ENCODE data around the gene PCDHGB4.

Gene PCDHGB4

GRCh38 chr5:141359790-141360426 is 27.6 kb upstream of the PCDHGB4 start, which contains the start of gene PCDHGB2:
Gene PCDHGB2, plus strand, starts transcription at chr5:141359994. Its CDS starts 142 bp downstream, at chr5:141360136.
- no peak within 1 kb of the TSS for H3K4me3 ChIP-seq (IDR thresholded peaks at IDR 0.05; ENCODE audit: insufficient read depth, low read depth, low read length)
- no peaks in the 10 kb centered on the region for H3K27me3 ChIP-seq (ENCODE audit: insufficient read depth, low read depth)
- H3K36me3 ChIP-seq (ENCODE audit: insufficient read depth), result no peaks in the 10 kb centered on the region
- H3K4me2 ChIP-seq, result no peak within 1 kb of the TSS
- H2AFZ ChIP-seq (ENCODE audit: low read depth), result no peak within 1 kb of the TSS
- TF ChIP-seq, protein P1, sequence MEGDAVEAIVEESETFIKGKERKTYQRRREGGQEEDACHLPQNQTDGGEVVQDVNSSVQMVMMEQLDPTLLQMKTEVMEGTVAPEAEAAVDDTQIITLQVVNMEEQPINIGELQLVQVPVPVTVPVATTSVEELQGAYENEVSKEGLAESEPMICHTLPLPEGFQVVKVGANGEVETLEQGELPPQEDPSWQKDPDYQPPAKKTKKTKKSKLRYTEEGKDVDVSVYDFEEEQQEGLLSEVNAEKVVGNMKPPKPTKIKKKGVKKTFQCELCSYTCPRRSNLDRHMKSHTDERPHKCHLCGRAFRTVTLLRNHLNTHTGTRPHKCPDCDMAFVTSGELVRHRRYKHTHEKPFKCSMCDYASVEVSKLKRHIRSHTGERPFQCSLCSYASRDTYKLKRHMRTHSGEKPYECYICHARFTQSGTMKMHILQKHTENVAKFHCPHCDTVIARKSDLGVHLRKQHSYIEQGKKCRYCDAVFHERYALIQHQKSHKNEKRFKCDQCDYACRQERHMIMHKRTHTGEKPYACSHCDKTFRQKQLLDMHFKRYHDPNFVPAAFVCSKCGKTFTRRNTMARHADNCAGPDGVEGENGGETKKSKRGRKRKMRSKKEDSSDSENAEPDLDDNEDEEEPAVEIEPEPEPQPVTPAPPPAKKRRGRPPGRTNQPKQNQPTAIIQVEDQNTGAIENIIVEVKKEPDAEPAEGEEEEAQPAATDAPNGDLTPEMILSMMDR (conservative IDR thresholded peaks at IDR 0.05; ENCODE audit: low read depth, low read length), result no peak
- no peaks in the 10 kb centered on the region for H3K79me2 ChIP-seq (ENCODE audit: insufficient read depth, low read depth)
- no peak within 1 kb of the TSS for H3K27ac ChIP-seq
- no peaks in the 10 kb centered on the region for H3K4me1 ChIP-seq (ENCODE audit: low read depth, poor library complexity, severe bottlenecking)
- no peak within 1 kb of the TSS for H3K9ac ChIP-seq
- H4K20me1 ChIP-seq (ENCODE audit: insufficient read depth), result no peaks in the 10 kb centered on the region

DNA sequence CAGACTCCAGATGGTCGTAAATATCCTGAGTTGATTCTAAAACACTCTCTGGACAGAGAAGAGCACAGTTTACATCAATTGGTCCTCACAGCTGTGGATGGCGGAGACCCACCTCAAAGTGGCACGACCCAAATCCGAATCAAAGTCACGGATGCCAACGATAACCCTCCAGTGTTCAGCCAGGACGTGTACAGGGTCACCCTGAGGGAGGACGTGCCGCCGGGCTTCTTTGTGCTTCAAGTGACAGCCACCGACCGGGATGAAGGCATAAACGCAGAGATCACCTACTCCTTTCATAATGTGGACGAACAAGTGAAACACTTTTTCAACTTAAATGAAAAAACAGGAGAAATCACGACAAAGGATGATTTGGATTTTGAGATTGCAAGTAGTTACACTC is 26.8 kb upstream of the PCDHGB4 start:
- no peak overlapping the region for H3K4me2 ChIP-seq
- TF ChIP-seq, protein P1 (conservative IDR thresholded peaks at IDR 0.05; ENCODE audit: low read depth, low read length), result no peak
- H3K4me3 ChIP-seq (IDR thresholded peaks at IDR 0.05; ENCODE audit: insufficient read depth, low read depth, low read length), result no peak overlapping the region

GRCh38 chr5:141362719-141363118 is 24.8 kb upstream of the PCDHGB4 start:
- Histone ChIP-seq H3K9ac (no peak overlapping the region), H4K20me1 (ENCODE audit: insufficient read depth) (no peaks in the 10 kb centered on the region), H3K4me2 (no peak overlapping the region), H2AFZ (ENCODE audit: low read depth) (no peak overlapping the region), H3K27me3 (ENCODE audit: insufficient read depth, low read depth) (no peaks in the 10 kb centered on the region), H3K4me1 (ENCODE audit: low read depth, poor library complexity, severe bottlenecking) (no peaks in the 10 kb centered on the region), H3K36me3 (ENCODE audit: insufficient read depth) (no peaks in the 10 kb centered on the region), H3K27ac (no peak overlapping the region), H3K79me2 (ENCODE audit: insufficient read depth, low read depth) (no peaks in the 10 kb centered on the region), H3K4me3 (IDR thresholded peaks at IDR 0.05; ENCODE audit: insufficient read depth, low read depth, low read length) (no peak overlapping the region)
- TF ChIP-seq, protein P1 (conservative IDR thresholded peaks at IDR 0.05; ENCODE audit: low read depth, low read length), result no peak

More for the DNA sequence above, 26.8 kb upstream of the PCDHGB4 start:
- H2AFZ ChIP-seq (ENCODE audit: low read depth), result no peak overlapping the region
- no peak overlapping the region for H3K27ac ChIP-seq
- no peaks in the 10 kb centered on the region for H3K4me1 ChIP-seq (ENCODE audit: low read depth, poor library complexity, severe bottlenecking)
- no peaks in the 10 kb centered on the region for H4K20me1 ChIP-seq (ENCODE audit: insufficient read depth)
- no peaks in the 10 kb centered on the region for H3K27me3 ChIP-seq (ENCODE audit: insufficient read depth, low read depth)
- H3K36me3 ChIP-seq (ENCODE audit: insufficient read depth), result no peaks in the 10 kb centered on the region
- no peaks in the 10 kb centered on the region for H3K79me2 ChIP-seq (ENCODE audit: insufficient read depth, low read depth)
- H3K9ac ChIP-seq, result no peak overlapping the region

- no peaks in the 10 kb centered on the region for H3K79me2 ChIP-seq (ENCODE audit: insufficient read depth, low read depth)
- H3K27ac ChIP-seq, result no peak within 1 kb of the TSS
- no peak within 1 kb of the TSS for H3K4me2 ChIP-seq
- H3K9ac ChIP-seq, result no peak within 1 kb of the TSS
- TF ChIP-seq, protein P1 (conservative IDR thresholded peaks at IDR 0.05; ENCODE audit: low read depth, low read length), result no peak
- no peaks in the 10 kb centered on the region for H3K4me1 ChIP-seq (ENCODE audit: low read depth, poor library complexity, severe bottlenecking)
- no peaks in the 10 kb centered on the region for H4K20me1 ChIP-seq (ENCODE audit: insufficient read depth)
- H3K36me3 ChIP-seq (ENCODE audit: insufficient read depth), result no peaks in the 10 kb centered on the region
- H3K4me3 ChIP-seq (IDR thresholded peaks at IDR 0.05; ENCODE audit: insufficient read depth, low read depth, low read length), result no peak within 1 kb of the TSS
- no peaks in the 10 kb centered on the region for H3K27me3 ChIP-seq (ENCODE audit: insufficient read depth, low read depth)
- no peak within 1 kb of the TSS for H2AFZ ChIP-seq (ENCODE audit: low read depth)
Observed at GRCh38 chr5:141363952-141364660, 23.4 kb upstream of the PCDHGB4 start, which contains the start of gene PCDHGA5. Gene PCDHGA5, plus strand, starts transcription at chr5:141364162. Its CDS starts 169 bp downstream, at chr5:141364331.
